IPS DF 6.9 (cell line): ENCODE data around the gene VAV3.

Source experiments
- DNase-seq: peaks from one replicate; pipeline ENCODE4 v3.0.0-alpha.2; 2013; ENCODE audit warnings: low read depth, low spot score
- H3K27ac ChIP-seq: one replicate; pipeline ENCODE4 v1.5.1; 2013; ENCODE audit warnings: low read length, control low read depth
- H3K27me3 ChIP-seq: 2 replicates; pipeline ENCODE4 v1.6.1; 2013; ENCODE audit warnings: mild to moderate bottlenecking, low read length; ENCODE audit not compliant: control insufficient read depth, insufficient read depth
- H3K36me3 ChIP-seq: 2 replicates; pipeline ENCODE4 v1.6.1; 2013; ENCODE audit warnings: low read length; ENCODE audit not compliant: control insufficient read depth, insufficient read depth
- H3K4me1 ChIP-seq: 2 replicates; pipeline ENCODE4 v1.6.1; 2013; ENCODE audit warnings: low read length; ENCODE audit not compliant: control insufficient read depth, insufficient read depth
- H3K4me3 ChIP-seq: 2 replicates; pipeline ENCODE4 v1.5.1; 2013; ENCODE audit warnings: mild to moderate bottlenecking, low read length
- H3K9me3 ChIP-seq: 2 replicates; pipeline ENCODE4 v1.6.1; 2013; ENCODE audit warnings: low read length, inconsistent platforms; ENCODE audit not compliant: control insufficient read depth, insufficient read depth
- WGBS: extraction: QIAGEN DNeasy Blood & Tissue Kit; methylation state at CpG from one replicate; pipeline ENCODE4 v1.1.7; 2013; ENCODE audit warnings: mixed read lengths, missing lambda C conversion rate; ENCODE audit not compliant: insufficient read length, insufficient coverage; 5-methylcytosine and 5-hydroxymethylcytosine counted together

Gene VAV3

DNA sequence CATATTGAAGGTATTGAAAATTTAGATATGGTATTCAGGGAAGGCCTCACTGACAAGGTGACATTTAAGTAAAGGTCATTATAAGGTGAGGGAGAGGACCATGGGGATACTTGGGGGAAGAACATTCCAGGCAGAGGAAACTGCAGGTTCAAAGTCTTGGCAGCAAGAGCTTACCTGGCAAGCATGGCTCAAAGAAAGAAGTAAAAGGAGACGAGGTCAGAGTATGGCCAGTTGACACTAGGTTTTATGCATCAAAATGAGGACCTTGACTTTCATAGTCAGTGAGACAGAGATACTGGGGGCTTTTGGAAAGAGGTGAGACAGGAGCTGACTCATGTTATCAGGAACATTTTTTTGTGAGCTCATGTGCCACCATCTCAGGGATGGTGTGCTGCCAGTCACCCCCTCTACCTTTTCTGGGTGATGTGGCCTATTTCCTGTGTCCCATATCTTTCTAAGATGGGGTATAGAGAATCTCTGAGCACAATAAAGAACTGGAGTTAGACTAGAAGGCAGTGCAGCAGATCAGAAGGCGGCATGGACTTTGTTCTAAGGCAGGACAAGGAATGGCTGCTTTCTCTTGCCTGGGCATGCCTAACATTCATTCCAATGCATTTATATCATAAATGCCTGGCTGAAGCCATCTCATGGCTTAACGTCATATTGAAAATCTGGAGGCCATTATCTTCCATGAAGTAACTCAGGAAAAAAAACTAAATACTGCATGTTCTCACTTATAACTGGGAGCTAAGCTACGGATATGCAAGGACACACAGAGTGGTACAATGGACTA, 417.4 kb downstream of the VAV3 start:
- Histone ChIP-seq H3K4me1 (no peaks in the 10 kb centered on the region), H3K9me3 (no peaks in the 10 kb centered on the region), H3K36me3 (no peaks in the 10 kb centered on the region), H3K27me3 (no peaks in the 10 kb centered on the region), H3K4me3 (no peak overlapping the region), H3K27ac (no peak overlapping the region)
- no peak for DNase-seq
- no CpG with 5 or more reads among the region's 4 CpGs for WGBS

DNA sequence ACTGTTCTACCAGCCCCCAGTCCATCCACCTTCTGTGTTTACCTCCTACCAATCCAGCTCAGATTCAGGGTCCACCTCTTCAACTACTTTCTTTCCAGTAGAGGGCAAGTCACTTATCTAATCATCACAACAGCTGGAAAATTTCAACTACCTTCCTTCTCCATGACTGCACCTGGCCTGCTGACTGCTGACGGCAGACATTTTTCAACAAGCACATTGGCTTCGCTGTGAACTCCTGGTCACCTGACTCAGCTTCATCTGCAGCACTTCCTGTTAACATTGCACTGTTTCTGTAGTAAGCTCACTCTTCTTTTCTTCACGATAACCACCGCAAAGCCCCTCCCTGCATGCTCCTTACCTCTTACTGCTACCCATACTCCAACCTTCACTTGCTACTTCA, 418.4 kb downstream of the VAV3 start:
- WGBS: no CpG with 5 or more reads among the region's 4 CpGs

DNA sequence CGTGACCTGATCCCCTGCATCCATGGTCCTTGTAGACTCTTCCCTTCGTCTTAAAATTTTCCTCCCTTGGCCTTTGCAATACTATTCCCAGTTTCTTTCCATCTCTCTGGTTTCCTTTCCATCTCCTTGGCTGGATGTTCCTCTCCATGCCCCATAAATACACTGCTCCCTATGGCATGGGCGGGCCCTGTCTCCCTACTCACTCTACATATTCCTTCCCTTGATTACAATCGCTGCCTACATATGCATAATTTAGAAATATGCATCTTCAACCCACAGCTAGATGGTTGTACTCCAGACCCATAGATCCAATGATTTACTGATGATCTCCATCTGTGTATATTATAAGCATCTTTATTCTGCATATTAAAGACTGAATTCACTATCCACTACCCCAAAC, 419.1 kb downstream of the VAV3 start:
- Histone ChIP-seq H3K4me3 (no peak overlapping the region), H3K27me3 (no peaks in the 10 kb centered on the region), H3K4me1 (no peaks in the 10 kb centered on the region), H3K27ac (no peak overlapping the region), H3K36me3 (no peaks in the 10 kb centered on the region), H3K9me3 (no peaks in the 10 kb centered on the region)
- DNase-seq: no peak
- WGBS: no CpG with 5 or more reads among the region's 4 CpGs

More for the DNA sequence above, 418.4 kb downstream of the VAV3 start:
- H3K27me3 ChIP-seq: no peaks in the 10 kb centered on the region
- no peak overlapping the region for H3K27ac ChIP-seq
- no peak overlapping the region for H3K4me3 ChIP-seq
- H3K9me3 ChIP-seq: no peaks in the 10 kb centered on the region
- H3K4me1 ChIP-seq: no peaks in the 10 kb centered on the region
- no peaks in the 10 kb centered on the region for H3K36me3 ChIP-seq
- DNase-seq: no peak

DNA sequence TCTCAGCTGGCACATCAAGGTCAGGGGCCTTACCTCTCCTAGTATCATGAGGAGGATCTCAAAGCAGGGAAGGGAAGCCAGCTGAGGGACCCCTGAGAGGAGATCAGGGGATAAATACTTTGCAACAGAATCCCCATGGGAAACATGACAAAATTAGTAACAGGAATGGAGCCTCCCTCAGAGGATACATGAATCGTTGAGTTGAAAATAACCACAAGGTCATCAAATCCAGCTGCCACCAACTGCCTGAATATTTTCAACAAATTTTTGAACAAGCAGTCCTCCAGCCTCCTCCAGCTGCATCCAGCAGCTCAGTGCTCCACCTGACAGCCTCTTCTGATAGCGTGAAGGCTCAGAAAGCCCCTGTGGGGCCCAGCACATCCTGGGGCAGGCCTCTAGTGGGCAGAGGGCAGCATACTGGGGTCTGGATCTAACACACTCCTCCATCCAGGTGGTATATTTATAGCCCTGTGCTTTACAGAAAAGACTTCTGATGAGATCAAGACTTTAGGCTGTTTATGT, 419.9 kb downstream of the VAV3 start:
- DNase-seq: no peak
- no CpG with 5 or more reads among the region's 2 CpGs for WGBS
- Histone ChIP-seq H3K4me3 (no peak overlapping the region), H3K27me3 (no peaks in the 10 kb centered on the region), H3K27ac (no peak overlapping the region), H3K36me3 (no peaks in the 10 kb centered on the region), H3K4me1 (no peaks in the 10 kb centered on the region), H3K9me3 (no peaks in the 10 kb centered on the region)

DNA sequence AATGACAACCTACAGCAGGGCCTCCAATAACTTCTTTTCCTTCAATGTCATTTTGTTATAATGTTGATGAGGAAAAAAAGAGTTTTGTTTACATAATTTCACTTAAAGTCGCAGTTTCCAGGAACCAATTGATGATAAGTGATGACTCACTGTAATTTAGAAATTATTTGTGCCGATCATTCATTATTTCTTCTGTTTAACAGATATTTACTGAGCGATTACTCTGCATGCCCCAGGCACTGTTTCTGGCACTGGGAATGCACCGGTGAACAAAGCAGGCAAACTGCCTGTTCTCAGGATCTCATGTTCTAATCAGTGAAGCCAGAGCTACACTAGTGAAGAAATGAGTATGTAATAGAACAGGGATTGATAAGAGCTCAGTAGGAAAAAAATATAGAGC, 420.7 kb downstream of the VAV3 start:
- DNase-seq: no peak
- no CpG with 5 or more reads among the region's 4 CpGs for WGBS
- no peaks in the 10 kb centered on the region for H3K4me1 ChIP-seq
- H3K9me3 ChIP-seq: no peaks in the 10 kb centered on the region
- no peak overlapping the region for H3K4me3 ChIP-seq
- H3K27ac ChIP-seq: no peak overlapping the region
- H3K27me3 ChIP-seq: no peaks in the 10 kb centered on the region
- no peaks in the 10 kb centered on the region for H3K36me3 ChIP-seq

DNA sequence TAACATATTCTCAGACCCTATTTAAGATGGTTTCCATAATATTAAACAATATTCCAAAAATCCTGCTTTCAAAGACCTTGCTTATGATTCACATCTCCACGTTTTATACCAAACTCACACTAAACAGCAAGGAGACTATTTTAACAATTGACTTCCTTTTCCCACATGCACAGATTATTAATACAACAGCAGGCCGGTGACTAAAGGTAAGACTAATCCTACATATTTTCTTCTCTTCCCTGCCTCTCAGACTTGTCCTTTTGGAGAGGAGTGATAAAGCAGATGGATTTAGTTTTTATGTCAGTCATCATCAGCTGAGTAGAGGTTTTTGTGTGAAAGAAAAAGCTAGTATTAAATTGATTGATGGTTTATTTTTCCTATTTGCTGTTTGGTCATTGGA, 423.6 kb downstream of the VAV3 start:
- Histone ChIP-seq H3K36me3 (no peaks in the 10 kb centered on the region), H3K9me3 (no peaks in the 10 kb centered on the region), H3K27me3 (no peaks in the 10 kb centered on the region), H3K4me3 (no peak overlapping the region), H3K27ac (no peak overlapping the region), H3K4me1 (no peaks in the 10 kb centered on the region)
- DNase-seq: no peak
- 100% methylated on average over 1 of the region's 2 CpGs for WGBS

DNA sequence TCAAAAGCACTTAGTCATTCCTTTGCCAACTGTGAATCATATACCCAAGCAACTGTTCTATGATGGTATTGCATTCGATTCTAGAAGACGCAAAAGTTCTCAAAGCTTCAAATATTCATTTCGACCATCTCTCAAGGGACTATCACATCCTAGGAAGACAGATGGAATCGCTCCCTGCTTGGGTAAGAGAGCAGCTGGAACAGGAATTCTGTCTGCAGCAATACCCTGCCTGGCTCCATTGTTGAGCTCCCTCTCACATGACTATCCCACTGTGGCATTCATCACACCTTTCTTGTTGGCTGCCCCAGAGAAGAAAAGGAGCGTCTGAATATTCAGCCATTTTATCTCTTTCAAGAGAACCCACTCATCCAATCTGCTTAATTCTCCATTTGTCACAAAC, 426.5 kb downstream of the VAV3 start:
- H3K36me3 ChIP-seq: no peaks in the 10 kb centered on the region
- no peaks in the 10 kb centered on the region for H3K4me1 ChIP-seq
- no peaks in the 10 kb centered on the region for H3K9me3 ChIP-seq
- no CpG with 5 or more reads among the region's 5 CpGs for WGBS
- H3K27ac ChIP-seq: no peak overlapping the region
- no peak for DNase-seq
- no peaks in the 10 kb centered on the region for H3K27me3 ChIP-seq
- H3K4me3 ChIP-seq: no peak overlapping the region

DNA sequence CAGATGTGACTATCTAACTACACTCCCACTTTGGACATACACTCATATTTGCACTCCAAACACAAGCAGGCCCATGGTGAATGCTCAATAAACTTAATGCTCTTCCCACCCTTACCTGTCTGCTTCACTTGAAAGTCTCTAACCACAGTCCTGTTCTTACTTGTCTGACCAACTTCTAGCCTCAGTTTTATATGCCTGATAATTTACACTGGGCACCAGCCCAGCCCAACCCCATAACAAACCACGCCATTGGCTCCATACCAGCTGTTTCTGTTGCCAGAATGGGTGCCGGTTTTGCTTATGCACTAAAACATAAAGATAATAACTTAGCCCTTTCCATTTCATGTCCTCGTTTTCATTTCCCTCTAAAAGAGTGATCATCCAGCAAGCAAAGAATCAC, 428.7 kb downstream of the VAV3 start:
- WGBS: no CpG with 5 or more reads among the region's 3 CpGs
- Histone ChIP-seq H3K36me3 (no peaks in the 10 kb centered on the region), H3K27ac (no peak overlapping the region), H3K4me3 (no peak overlapping the region), H3K4me1 (no peaks in the 10 kb centered on the region), H3K27me3 (no peaks in the 10 kb centered on the region), H3K9me3 (no peaks in the 10 kb centered on the region)
- DNase-seq: no peak

DNA sequence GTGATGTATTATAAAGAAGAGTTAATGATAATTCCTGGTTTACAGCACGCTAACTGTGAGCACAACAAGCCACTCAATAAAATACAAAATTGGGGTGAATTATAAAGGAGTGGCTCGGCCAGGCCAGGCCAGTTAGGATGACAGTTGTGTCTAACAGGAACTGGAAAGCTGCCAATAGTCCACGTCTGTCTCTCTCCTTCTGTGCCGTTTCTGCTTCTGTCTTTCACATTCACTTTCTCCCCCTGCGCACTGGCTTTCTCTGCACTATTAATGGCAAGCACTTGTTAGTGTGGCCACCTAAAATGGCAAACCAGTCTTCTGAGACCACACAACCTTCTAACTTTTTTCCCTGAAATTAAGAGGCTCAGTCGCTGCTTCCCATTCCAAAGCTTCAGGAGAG, 429.9 kb downstream of the VAV3 start:
- Histone ChIP-seq H3K27ac (no peak overlapping the region), H3K4me1 (no peaks in the 10 kb centered on the region), H3K9me3 (no peaks in the 10 kb centered on the region), H3K4me3 (no peak overlapping the region), H3K27me3 (no peaks in the 10 kb centered on the region), H3K36me3 (no peaks in the 10 kb centered on the region)
- WGBS: no CpG with 5 or more reads among the region's 6 CpGs
- no peak for DNase-seq

DNA sequence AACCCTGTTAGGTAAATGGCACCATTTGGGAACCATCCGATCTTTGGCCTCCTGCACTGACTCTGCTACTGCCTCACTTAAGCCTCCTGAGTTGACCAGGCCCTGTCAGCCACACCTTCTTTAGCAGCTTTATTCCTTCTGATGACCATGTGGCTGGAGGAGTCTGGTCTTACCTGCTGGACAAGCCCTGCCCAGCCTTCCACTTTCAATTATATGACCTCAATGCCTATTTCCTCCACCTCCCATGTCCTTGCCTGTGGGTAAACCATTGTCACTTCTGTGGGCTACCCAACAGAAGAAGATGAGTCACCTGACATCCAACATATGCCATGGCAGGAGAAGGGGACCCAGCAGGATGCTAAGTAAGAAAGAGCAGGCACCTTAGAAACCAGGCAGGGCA, 430.3 kb downstream of the VAV3 start:
- no peaks in the 10 kb centered on the region for H3K27me3 ChIP-seq
- DNase-seq: no peak
- WGBS: no CpG with 5 or more reads among the region's 1 CpG
- no peak overlapping the region for H3K4me3 ChIP-seq
- no peaks in the 10 kb centered on the region for H3K4me1 ChIP-seq
- no peak overlapping the region for H3K27ac ChIP-seq
- no peaks in the 10 kb centered on the region for H3K9me3 ChIP-seq
- H3K36me3 ChIP-seq: no peaks in the 10 kb centered on the region

DNA sequence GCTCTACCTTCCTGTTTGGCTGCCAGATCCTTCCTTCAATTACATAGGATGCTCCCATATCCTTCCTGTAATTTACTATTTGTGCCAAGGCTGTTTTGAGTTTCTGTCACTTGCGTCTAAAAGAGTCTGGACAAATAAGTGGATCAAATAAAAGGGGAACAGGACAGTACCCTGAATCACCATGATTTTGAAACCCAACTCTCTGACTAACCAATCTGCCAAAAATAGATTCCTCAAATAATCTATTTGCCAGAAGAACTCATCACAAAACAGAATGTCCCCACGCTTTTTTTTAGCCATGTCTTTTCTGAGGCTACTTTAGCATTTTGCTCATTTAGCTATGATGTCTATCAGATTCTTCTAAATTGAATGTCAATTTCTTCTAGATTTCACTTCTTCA, 431.5 kb downstream of the VAV3 start:
- H3K9me3 ChIP-seq: no peaks in the 10 kb centered on the region
- no peak for DNase-seq
- H3K27me3 ChIP-seq: no peaks in the 10 kb centered on the region
- H3K27ac ChIP-seq: no peak overlapping the region
- no peaks in the 10 kb centered on the region for H3K4me1 ChIP-seq
- H3K4me3 ChIP-seq: no peak overlapping the region
- H3K36me3 ChIP-seq: no peaks in the 10 kb centered on the region
- WGBS: no CpG with 5 or more reads among the region's 2 CpGs
